ENCODE results near the gene PPP1R3E. TPM values are rescaled to one million over a fixed set of nuclear protein-coding genes. Genes with fewer than 3 reads are reported as not detected.
"Not testable (repeated sequence)": the region's sequence is repeated elsewhere in the genome, so short reads cannot be mapped to it uniquely, and the experiment has no call there.

Gene PPP1R3E
- 2.9 and 5.0 TPM in 2 replicates for total RNA-seq (2014; rRNA removed)
- polyA plus RNA-seq (2012) = 3.2 TPM

- DNase-seq (ENCODE audit: low read depth) = peak; percentile 45
These were observed at the start of gene PPP1R3E for GRCh38 chr14:23302290-23303225. PPP1R3E (minus strand) TSS chr14:23302859; CDS start chr14:23302576, 283 bp downstream.

DNA sequence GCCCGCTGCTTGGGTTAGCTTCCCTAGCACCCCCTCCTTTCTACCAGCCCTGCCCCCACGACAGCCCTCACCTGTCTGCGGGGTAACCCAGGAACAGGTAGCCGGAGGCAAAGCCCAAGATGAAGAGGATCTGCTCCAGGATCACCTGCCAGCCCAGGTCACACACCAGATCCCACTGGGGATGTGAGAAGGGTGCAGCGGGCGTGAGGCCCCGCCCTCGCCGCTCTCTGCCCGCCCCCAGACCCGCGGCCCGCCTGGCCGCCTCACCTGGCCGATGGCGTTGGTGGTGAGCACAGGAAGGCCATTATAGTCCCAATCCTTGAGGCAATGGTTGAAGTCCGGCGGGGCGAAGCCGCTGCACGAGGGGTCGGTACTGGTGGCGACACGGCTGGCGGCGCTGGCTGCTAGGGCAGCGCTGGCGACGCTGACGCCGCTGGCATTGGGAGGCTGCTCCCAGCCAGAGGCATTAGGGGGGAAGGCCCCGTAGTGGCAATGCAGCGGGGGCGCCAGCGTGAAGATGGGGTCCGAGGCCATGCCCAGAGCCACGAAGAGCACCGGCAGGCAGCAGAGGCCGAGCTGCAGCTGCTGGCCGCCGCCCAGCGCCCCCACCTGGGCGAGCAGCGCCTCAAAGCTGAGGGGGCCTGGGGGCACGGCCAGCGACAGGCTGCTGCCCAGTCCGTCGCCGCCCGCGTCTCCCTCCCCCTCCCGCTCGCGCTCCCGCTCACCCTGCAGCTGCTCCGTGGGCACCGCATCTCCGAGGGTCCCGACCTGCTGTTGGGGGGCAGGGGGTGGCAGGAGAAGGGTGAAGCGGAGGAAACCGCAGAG lies 49.2 kb upstream of the PPP1R3E start:
- DNase-seq (ENCODE audit: low read depth) = no peak

DNA sequence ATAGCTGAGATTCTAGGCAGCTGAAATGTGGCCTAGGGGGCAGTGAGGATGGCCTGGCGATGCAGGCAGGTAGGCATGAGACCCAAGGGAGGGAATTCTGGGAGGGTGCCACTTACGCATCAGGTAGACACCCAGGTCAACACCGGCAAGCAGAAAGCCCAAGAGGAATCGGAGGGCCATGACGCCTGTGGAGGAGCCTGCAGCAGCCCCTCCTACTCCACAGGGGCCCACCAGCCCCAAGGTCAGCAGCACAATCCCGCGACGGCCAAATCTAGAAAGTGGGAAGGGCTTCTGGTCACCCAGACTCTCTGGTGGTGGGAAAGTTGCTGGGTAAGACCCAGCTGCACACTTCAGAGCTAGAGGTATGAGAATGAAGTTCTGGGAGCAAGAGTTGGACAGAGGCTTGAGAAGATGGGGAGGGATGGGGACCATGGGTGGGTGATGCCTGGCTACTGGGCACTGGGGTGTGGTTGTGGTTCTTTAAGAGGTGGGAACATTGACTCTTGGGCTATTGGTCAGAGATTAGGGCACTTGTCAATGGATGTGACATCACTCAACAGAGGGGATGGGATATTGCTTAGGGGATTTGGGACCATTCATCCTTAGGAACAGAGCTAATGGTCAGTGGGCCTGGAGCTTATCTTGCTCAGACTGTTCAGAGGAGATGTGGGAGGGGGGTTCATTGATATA lies 46.6 kb upstream of the PPP1R3E start:
- DNase-seq (ENCODE audit: low read depth) = no peak

DNA sequence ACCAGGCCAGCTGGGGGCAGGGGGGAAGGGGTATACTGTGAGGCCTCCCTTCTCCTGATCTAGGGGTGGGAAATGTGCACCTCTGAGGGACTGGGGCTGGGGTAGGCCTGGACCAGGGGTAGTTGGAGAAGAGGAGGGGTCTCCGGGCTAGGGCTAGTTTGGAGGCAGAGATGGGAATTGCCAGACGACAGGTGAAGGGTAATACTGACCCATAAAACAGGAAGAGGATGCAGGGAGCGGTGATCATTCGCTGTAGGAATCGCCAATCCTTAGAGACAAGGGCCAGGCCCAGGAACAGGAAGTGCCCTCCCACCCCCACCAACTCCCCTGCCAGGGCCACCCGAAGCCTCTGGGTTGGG lies 45.6 kb upstream of the PPP1R3E start:
- DNase-seq (ENCODE audit: low read depth) = no peak

GRCh38 chr14:23347406-23348296 lies 45.0 kb upstream of the PPP1R3E start:
- no peak for DNase-seq (ENCODE audit: low read depth)

- DNase-seq (ENCODE audit: low read depth) = no peak
These were observed 44.2 kb upstream of the PPP1R3E start for GRCh38 chr14:23346693-23347405.

- DNase-seq (ENCODE audit: low read depth) = no peak
These were observed 43.5 kb upstream of the PPP1R3E start for GRCh38 chr14:23345987-23346692.

- DNase-seq (ENCODE audit: low read depth) = no peak
These were observed 41.8 kb upstream of the PPP1R3E start for GRCh38 chr14:23344481-23344880.

DNA sequence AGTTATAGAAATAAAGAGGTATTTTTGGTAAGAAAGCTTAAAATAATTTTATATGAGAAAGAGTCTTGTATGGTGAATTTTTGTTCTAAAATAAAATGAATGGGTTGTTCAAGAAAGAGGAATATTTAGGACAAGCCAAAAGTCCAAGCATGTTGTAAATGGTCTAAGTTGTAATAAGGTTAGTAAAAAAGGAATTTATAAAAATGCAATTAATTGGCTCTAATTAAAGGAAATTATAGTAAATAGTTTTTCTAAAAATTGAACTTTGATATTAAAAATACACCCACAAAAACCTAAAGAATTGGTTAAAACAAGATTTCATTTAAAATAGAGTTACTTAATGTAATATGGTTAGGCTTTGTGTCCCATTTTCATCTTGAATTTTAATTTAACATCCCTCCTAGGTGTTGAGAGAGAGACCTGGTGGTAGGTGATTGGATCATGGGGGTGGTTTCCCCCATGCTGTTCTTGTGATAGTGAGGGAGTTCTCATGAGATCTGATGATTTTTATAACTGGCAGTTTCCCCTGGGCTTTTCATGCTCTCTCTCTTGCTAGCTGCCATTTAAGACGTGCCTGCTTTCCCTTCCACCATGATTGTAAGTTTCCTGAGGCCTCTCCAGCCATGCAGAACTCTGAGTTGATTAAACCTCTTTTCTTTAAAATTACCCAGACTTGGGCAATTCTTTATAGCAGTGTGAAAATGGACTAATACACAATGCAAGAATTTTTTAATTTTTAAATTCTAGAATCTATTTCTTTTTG lies 37.0 kb upstream of the PPP1R3E start:
- DNase-seq (ENCODE audit: low read depth) = no peak

- no peak for DNase-seq (ENCODE audit: low read depth)
These were observed 33.0 kb upstream of the PPP1R3E start for GRCh38 chr14:23335623-23336022.

- DNase-seq (ENCODE audit: low read depth) = peak; percentile 69
These were observed 25.5 kb upstream of the PPP1R3E start for GRCh38 chr14:23327947-23328744.

GRCh38 chr14:23326491-23327332 lies 24.1 kb upstream of the PPP1R3E start:
- DNase-seq (ENCODE audit: low read depth) = no peak

- not testable (repeated sequence) for DNase-seq (ENCODE audit: low read depth)
These were observed 23.1 kb upstream of the PPP1R3E start for GRCh38 chr14:23325746-23326145.

- DNase-seq (ENCODE audit: low read depth) = no peak
These were observed 22.3 kb upstream of the PPP1R3E start for GRCh38 chr14:23324993-23325392.

GRCh38 chr14:23324455-23324846 lies 21.8 kb upstream of the PPP1R3E start:
- no peak for DNase-seq (ENCODE audit: low read depth)

DNA sequence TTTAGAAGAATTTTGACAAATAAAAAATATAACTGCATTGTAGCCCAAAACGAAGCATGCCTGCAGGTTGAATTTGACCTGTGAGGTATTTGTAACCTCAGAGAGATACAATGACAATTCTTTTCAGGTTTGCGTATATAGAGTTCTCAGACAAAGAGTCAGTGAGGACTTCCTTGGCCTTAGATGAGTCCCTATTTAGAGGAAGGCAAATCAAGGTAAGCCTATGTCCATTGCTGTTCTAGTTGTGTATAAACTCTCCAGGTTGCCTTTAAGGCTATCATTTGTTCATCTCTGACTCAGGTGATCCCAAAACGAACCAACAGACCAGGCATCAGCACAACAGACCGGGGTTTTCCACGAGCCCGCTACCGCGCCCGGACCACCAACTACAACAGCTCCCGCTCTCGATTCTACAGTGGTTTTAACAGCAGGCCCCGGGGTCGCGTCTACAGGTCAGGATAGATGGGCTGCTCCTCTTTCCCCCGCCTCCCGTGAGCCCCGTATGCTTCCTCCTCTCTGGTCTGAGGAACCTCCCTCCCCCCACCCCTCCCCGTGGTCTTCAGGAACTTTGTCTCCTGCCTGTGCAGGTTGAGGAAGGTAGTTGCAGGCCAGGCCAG lies 21.3 kb upstream of the PPP1R3E start:
- no peak for DNase-seq (ENCODE audit: low read depth)
